ENCODE results near the gene FOXB1.

Gene FOXB1

DNA sequence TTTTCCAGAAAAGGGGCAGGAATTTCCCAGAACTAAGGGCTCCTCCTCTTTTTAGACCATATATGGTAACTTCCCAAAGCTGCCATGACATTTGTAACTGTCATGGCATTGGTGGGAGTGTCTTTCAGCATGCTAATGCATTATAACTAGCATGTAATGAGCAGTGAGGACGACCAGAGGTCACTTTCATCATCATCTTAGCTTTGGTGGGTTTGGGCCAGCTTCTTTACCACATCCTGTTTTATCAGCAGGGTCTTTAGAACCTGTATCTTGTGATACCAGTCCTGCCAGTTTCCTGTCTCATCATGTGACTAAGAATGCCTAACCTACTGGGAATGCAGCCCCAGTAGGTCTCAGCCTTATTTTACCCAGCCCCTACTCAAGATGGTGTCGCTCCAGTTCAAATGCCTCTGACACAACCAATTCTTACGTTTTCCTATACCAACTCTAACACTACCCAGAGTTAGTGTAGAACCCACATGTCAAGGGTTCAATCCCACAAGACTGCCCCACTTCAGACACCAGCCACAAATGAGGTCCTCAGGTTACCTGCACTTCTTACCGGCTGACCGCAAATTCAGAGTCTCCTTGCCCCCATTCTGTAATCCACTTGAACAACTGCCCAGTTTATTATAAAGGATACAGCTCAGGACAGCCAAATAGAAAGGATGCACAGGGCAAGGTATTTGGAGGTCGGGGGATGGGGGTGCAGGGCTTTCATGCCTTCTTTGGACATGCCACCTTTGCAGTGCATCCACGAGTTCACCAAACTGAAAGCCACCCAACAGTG is 17.7 kb downstream of the FOXB1 start:
- DNase-seq, result no peak

GRCh38 chr15:60022379-60022741 is 18.2 kb downstream of the FOXB1 start:
- DNase-seq, result no peak

DNA sequence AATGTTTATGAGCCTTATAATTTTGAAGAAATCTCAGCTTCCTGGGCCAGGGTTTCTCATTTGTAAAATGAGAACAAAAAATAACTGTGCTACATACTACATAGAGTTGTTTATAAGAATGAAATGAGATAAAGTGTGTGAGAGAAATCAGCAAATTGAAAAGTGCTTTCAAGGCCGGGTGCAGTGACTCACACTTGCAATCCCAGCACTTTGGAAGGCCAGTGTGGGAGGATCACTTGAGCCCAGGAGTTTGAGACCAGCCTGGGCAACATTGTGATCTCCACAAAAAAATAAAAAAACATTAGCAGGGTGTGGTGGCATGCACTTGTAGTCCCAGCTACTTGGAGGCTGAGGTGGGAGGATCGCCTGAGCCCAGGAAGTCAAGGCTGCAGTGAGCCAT is 22.4 kb downstream of the FOXB1 start:
- DNase-seq, result no peak

GRCh38 chr15:60035344-60035743 is 31.2 kb downstream of the FOXB1 start:
- no peak for DNase-seq

GRCh38 chr15:60039316-60039715 is 35.2 kb downstream of the FOXB1 start:
- no peak for DNase-seq

GRCh38 chr15:60043744-60044435 is 39.8 kb downstream of the FOXB1 start:
- no peak for DNase-seq

DNA sequence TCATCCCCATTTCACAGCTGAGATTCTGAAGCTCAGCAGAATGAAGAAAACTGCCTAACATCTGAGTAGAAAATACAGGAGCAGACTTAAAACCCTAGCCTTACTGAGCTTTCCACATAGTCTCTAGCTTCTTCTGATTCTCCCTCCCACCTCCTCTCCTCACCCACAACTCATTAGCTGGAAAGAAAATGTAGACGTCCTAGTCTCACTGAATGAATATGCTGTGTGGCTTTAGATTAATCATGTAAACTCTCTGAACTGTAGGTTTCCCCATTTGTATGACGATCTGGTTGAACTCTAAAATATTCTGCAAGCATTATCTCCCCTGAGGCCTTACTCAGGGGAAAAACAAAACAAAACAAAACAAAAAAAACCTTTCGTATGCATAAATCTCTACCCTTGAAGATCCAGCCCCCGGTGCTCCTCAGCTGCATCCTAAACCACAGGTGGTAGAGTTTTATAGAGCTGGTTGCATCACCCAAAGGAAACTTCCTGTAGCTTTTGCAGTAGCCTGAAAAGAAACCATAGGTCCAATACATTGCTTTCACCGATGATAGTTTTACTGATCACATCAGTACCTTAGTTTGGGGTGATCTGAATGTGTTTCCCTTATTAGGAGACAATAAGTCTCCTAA is 40.6 kb downstream of the FOXB1 start:
- DNase-seq, result no peak

- DNase-seq, result no peak
Measured at GRCh38 chr15:60047701-60048100, 43.6 kb downstream of the FOXB1 start.

DNA sequence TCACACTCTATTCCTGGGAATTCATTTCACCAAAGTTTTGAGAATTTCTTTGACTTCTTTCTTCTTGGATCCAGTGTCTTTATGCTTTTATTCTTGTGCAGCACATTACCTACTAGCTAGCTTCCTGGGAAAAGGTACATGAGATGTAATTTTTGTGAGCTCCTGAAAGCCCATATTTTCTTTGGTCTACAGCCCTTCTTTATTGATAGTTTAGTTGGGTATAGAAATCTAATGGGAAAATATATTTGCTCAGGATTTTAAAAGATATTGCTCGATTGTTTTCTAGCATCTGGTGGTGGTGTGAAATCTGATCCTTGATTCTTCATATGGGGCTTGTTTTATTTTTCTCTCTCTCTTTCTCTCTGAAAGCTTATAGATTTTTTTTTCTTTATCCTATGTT is 45.8 kb downstream of the FOXB1 start:
- no peak for DNase-seq

- DNase-seq, result no peak
Measured at GRCh38 chr15:60052796-60053195, 48.7 kb downstream of the FOXB1 start.

DNA sequence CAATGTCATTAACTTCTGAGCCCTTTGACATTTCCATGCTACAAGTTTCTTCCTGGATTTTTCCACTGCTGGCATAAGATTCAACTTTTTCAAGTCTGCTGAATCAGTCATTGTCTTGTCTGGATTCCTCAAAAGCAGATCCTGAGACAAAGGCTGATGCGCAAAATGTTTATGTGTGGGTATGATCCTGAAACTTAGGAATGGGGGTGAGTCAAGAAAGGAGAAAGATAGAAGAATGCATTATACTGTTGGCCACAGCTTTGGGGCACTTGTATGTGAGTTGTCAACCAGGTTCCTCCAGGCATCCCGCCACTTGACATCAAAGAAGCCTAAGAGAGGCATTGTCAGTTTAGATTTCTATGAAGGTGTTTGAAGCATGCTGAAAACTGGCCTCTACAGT is 50.4 kb downstream of the FOXB1 start:
- DNase-seq, result no peak

Data from NCI-H526 treated with DMSO at 0.1 percent for 48 hours (cell line).